GM21737 (cell line): ENCODE measurements around the gene DVL1.

Source experiments
- ATAC-seq: cut with Tn5 transposase; IDR thresholded peaks from one replicate; pipeline ENCODE4 v1.9.1; 2021; ENCODE audit warnings: mild to moderate bottlenecking, moderate library complexity; ENCODE audit not compliant: unreplicated experiment

DVL1 gene

DNA sequence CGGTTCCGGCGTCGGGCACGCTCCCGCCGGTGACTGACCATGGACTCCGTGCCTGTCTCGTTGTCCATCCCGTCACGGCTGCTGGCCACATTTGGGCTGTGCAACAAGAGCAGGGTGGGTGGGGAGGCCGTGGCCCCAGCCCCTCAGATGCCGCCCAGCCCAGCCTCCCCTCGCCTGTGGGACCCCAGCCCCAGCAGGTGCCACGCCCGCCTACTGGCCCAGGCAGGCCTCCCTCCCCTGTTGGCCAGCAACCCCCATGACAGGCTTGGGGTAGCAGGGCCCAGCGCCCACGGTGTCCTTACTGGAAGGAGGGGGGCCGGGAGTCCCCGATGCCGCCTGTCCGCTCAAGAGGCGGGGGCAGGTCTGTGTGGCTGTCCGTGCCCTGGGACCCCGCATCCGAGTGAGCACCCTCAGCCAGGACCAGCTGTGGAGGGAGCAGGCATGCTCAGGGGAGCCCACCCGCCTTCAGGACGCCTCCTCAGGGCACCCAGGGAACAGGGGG lies 7.1 kb downstream of the DVL1 start:
- no peak for ATAC-seq

- ATAC-seq = no peak
Measured at GRCh38 chr1:1341549-1342021, 7.6 kb downstream of the DVL1 start.

GRCh38 chr1:1340791-1341548 lies 8.2 kb downstream of the DVL1 start:
- no peak for ATAC-seq

DNA sequence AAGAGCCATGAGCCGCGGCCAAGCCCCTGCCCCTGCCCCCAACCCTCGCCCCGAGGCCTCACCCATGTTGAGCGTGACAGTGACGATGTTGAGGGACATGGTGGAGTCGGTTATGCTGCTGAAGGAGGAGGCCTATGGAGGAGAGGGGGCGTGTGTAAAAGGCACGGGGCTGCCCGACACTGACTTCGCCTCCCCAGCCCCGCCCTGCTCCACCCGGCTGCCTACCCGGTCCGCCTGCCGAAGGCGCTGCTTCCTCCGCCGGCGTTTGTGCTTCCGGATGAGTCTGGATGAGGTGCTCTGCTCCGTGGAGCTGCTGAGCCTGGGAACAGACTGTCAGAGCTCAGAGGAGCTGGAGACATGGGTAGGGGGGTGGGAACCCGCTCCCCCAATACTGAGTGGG lies 9.0 kb downstream of the DVL1 start:
- no peak for ATAC-seq

DNA sequence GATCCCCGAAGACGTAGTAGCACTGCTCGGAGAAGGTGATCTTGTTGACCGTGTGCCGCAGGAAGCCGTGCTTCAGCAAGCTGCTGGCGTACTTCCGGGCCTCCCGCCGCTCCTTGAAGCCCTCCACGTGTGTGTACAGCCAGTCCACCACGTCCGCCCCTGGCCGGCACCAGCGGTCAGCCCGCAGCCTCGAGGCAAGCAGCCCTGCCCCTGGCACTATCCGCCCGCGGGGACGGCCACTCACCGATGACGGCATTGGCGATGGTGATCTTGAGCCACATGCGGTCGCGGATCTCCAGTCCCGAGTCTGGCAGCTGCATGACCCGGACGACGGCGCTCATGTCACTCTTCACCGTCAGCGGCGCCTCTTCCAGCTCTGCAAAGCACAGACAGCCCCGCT lies 10.9 kb downstream of the DVL1 start:
- ATAC-seq = no peak

GRCh38 chr1:1337793-1338147 lies 11.4 kb downstream of the DVL1 start:
- ATAC-seq = no peak

DNA sequence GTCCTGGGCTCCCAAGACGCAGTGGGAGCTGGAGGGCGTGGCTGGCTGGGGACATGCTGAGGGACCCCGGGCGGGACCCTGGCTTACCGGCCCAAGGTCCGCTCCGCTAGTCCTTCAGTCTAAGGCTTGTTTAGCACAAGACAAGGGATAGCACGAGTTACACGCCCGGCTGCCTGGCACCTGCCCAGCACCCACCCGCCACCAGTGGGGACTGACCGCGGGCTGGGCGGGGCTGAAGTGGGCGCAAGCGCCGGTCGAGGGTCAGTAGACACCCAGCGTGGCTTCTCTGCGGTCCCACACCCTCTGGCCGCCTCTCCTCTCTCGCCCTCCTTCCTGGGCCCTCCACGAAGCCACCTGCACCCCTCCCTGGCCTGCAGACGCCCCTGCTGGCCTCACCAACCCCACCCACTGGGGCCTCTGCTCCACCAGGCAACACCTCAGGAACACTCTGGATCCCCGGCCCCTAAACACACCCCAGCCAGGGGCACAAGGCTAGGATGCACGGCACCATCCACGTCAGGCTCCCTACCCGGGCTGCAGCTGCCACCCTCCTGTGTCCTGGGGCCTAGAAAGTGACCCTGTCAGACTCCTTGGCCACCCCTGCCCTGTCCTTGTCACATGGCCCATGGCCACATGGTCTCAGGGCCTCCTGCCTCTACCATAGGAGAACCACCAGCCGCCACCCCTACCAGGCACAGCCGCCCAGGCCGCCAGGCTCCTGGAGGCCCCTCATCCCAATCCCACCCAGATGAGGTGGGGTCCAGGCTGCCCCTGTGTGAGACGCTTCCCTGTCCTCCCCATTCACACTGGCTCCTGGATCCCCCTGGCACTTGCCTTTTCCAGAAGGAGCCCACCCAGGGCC lies 12.1 kb downstream of the DVL1 start:
- no peak for ATAC-seq

GRCh38 chr1:1336446-1336845 lies 12.8 kb downstream of the DVL1 start:
- no peak for ATAC-seq

DNA sequence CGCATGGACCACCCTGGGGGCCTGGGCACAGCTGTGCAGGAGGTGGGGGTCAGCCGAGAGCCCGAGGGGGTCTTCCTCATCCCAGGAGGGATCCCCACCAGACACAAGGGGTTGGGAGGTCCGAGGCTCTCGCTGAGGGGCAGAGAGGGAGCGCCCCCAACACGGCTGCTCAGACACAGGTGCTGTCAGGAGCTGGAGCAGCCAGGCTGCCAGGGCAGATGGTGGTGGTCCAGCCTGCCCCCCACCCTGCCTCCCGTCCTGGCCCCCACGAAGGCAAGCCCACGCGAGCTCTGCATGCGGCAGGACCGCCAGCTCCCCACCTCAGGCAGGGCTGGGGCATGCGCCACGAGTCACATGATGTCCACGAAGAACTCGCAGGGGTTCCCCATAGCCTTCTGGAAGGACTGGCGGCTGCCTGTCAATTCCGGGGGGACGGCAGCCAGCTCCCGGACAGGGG lies 13.4 kb downstream of the DVL1 start:
- ATAC-seq = no peak

- ATAC-seq = no peak
Measured at GRCh38 chr1:1335283-1335682, 13.9 kb downstream of the DVL1 start.

DNA sequence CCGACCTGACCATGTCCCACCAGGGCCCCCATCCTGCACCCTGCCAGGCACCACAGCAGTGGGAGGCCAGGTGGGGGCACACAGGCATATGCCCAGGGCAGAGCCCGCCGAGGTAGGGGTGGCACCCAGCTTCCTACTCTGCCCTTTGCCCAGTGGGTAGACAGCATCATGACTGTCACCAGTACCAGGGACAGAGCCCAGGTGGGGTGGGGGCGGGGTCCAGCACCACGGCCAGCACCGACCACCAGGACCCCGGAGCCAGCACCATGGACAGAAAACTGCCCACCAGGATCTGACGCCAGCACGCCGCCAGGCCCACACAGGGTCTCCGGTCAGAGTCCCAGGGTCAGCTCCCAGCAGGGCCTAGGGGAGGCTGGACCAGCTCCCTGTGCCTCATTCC lies 14.4 kb downstream of the DVL1 start:
- no peak for ATAC-seq

DNA sequence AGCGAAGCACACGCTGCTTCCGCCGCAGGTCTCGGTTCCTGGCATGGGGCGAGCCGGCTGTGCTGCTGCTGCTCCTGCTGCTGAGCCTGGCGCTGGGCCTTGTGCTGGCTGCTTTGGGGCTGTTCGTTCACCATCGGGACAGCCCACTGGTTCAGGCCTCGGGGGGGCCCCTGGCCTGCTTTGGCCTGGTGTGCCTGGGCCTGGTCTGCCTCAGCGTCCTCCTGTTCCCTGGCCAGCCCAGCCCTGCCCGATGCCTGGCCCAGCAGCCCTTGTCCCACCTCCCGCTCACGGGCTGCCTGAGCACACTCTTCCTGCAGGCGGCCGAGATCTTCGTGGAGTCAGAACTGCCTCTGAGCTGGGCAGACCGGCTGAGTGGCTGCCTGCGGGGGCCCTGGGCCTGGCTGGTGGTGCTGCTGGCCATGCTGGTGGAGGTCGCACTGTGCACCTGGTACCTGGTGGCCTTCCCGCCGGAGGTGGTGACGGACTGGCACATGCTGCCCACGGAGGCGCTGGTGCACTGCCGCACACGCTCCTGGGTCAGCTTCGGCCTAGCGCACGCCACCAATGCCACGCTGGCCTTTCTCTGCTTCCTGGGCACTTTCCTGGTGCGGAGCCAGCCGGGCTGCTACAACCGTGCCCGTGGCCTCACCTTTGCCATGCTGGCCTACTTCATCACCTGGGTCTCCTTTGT lies 15.5 kb downstream of the DVL1 start:
- ATAC-seq = no peak

GRCh38 chr1:1332774-1333480 lies 16.3 kb downstream of the DVL1 start:
- ATAC-seq = no peak

GRCh38 chr1:1332031-1332755 lies 17.0 kb downstream of the DVL1 start:
- ATAC-seq = no peak

GRCh38 chr1:1331068-1331965 lies 17.9 kb downstream of the DVL1 start, which contains the start of gene TAS1R3:
Gene TAS1R3, plus strand, starts transcription at chr1:1331280. Its CDS starts 66 bp downstream, at chr1:1331346.
- no peak for ATAC-seq

DNA sequence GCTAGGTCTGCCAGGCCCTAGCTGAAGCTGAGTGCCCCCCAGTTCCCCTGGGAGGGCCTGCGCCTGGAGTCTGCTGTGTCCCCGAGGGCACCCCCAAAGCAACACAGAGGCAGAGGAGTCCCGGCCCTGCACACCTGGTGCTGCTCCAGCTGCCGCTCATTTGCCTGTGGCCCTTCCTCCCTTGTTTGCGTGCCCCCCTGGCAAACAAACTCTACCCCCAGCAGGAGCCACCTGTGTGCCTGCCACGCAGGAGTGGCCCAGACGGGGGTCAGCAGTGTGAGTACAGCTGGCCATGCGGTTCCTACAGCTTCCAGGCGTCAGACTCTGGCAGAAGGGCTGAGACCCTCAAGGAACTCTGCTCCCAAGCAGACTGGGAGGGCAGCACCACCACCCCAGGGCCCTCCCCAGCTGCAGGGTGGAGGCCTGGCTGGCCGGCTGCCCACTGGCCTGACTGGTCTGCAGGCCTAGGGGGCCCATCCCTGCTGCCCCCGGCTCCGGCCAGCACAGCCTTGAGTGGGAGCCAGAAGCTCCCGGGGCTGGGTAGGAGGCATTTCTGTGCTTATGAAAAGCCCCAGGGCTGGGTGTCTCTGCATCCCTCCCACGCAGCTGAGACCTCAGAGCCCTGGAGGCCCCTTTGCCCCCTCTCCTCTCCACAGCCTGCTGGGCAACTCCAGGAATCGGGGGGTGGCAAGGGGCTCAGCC lies 18.7 kb downstream of the DVL1 start:
- ATAC-seq = no peak

GRCh38 chr1:1329304-1330210 lies 19.7 kb downstream of the DVL1 start:
- no peak for ATAC-seq
